Suprapubic skin (tissue), 4 donors: Measurements from ENCODE around the gene HEXIM1. TPM values are rescaled to one million over a fixed set of nuclear protein-coding genes. Genes with fewer than 3 reads are reported as not detected.

Experiments
- DNase-seq, 2 donors: peaks; one replicate each; pipeline ENCODE4 v3.0.0-alpha.2; 2019; ENCODE audit warnings: low spot score in 2 of 2
- H3K27ac ChIP-seq: fragments of 200-600 bp; sonication (generic); one replicate; pipeline ENCODE4 v1.5.1; 2019
- H3K27me3 ChIP-seq: fragments of 200-600 bp; sonication (generic); one replicate; pipeline ENCODE4 v1.5.1; 2019
- H3K36me3 ChIP-seq: fragments of 200-600 bp; sonication (generic); one replicate; pipeline ENCODE4 v1.5.1; 2019
- H3K4me1 ChIP-seq: fragments of 200-600 bp; sonication (generic); one replicate; pipeline ENCODE4 v1.5.1; 2019
- H3K4me3 ChIP-seq: fragments of 200-600 bp; sonication (generic); one replicate; pipeline ENCODE4 v1.5.1; 2019; ENCODE audit warnings: mild to moderate bottlenecking
- H3K9me3 ChIP-seq: fragments of 200-600 bp; sonication (generic); one replicate; pipeline ENCODE4 v1.5.1; 2019
- EP300 ChIP-seq: sonication (generic); formaldehyde crosslinking; IDR thresholded peaks from one replicate; pipeline ENCODE4 v1.6.1; 2017; ENCODE audit warnings: antibody characterized with exemption
- POLR2A ChIP-seq, 2 donors: fragments of 450-650 bp; IDR thresholded peaks; one replicate each; pipeline ENCODE4 v1.6.1; 2017; ENCODE audit warnings: antibody characterized with exemption in 2 of 2, mild to moderate bottlenecking in 2 of 2, moderate library complexity in 2 of 2
- POLR2AphosphoS5 ChIP-seq, 3 donors: sonication (generic); formaldehyde crosslinking; IDR thresholded peaks; one replicate each; pipeline ENCODE4 v1.6.1; 2017; ENCODE audit warnings: antibody characterized with exemption in 3 of 3
- WGBS: methylation state at CpG from one replicate; pipeline ENCODE4 v1.1.5; 2018; 5-methylcytosine and 5-hydroxymethylcytosine counted together
- total RNA-seq, 4 donors: library from RNA; depleted of rRNA; stranded (reverse); fragments of >200 nt; gene quantifications; one replicate each; pipeline ENCODE4 v1.1.0, GENCODE V29; 2016
- TF ChIP-seq, protein P1 (sequence below), 2 donors: fragments of 200-600 bp in 1 of 2; fragments of 450-650 bp in 1 of 2; sonication (generic) in 1 of 2; IDR thresholded peaks; one replicate each; pipeline ENCODE4 v1.5.1; 2016 to 2019; ENCODE audit warnings: antibody characterized with exemption in 2 of 2, mild to moderate bottlenecking in 1 of 2, moderate library complexity in 1 of 2

Gene HEXIM1
- total RNA-seq, 4 donors from 2014 or later = 23.1 to 35.6 (median 27.8) TPM

- Histone ChIP-seq H3K4me1 (peaks cover 41% of the 10 kb centered on the region), H3K27me3 (no peaks in the 10 kb centered on the region), H3K36me3 (peaks cover 88% of the 10 kb centered on the region), H3K27ac (no peak overlapping the region), H3K4me3 (no peak overlapping the region), H3K9me3 (no peaks in the 10 kb centered on the region)
- 51% methylated on average over 9 of the region's 9 CpGs for WGBS
- TF ChIP-seq POLR2A (IDR thresholded peaks at IDR 0.05) = no peak
- TF ChIP-seq, protein P1, sequence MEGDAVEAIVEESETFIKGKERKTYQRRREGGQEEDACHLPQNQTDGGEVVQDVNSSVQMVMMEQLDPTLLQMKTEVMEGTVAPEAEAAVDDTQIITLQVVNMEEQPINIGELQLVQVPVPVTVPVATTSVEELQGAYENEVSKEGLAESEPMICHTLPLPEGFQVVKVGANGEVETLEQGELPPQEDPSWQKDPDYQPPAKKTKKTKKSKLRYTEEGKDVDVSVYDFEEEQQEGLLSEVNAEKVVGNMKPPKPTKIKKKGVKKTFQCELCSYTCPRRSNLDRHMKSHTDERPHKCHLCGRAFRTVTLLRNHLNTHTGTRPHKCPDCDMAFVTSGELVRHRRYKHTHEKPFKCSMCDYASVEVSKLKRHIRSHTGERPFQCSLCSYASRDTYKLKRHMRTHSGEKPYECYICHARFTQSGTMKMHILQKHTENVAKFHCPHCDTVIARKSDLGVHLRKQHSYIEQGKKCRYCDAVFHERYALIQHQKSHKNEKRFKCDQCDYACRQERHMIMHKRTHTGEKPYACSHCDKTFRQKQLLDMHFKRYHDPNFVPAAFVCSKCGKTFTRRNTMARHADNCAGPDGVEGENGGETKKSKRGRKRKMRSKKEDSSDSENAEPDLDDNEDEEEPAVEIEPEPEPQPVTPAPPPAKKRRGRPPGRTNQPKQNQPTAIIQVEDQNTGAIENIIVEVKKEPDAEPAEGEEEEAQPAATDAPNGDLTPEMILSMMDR (IDR thresholded peaks at IDR 0.05) = no peak
- TF ChIP-seq POLR2AphosphoS5 (IDR thresholded peaks at IDR 0.05) = no peak
- TF ChIP-seq EP300 = no peak
- no peak for DNase-seq
Measured at GRCh38 chr17:45102856-45103255, 45.4 kb upstream of the HEXIM1 start.

DNA sequence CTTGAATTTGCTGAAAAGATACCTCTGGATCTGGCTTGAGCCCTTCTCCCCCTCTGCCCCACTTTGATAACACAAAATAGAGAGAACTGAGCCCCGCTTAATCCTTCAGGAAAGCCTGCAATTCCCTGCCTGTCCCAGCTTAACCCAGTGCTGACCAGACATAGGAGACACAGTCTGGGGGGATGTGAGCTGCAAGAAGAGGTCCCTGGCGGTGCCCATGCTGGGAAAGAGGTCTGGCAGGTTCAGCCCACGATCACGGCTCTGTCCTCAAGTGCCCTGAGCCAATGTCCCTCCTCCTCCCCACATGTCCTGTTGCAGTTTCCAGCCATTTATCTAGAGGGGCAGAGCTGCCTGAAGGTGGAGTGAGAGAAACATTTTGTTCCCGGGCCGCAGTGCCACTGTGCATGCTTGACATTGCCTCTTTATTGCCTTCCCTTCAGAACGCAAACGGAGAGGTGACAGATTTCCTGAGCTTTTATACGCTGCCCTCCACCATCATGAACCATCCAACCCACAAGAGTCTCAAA, 44.9 kb upstream of the HEXIM1 start:
- TF ChIP-seq POLR2A (IDR thresholded peaks at IDR 0.05) (no peak), POLR2AphosphoS5 (IDR thresholded peaks at IDR 0.05) (no peak), EP300 (no peak)
- TF ChIP-seq, protein P1 (IDR thresholded peaks at IDR 0.05) = no peak
- Histone ChIP-seq H3K4me1 (peaks cover 36% of the 10 kb centered on the region), H3K9me3 (no peaks in the 10 kb centered on the region), H3K36me3 (peaks cover 88% of the 10 kb centered on the region), H3K4me3 (no peak overlapping the region), H3K27ac (no peak overlapping the region), H3K27me3 (no peaks in the 10 kb centered on the region)
- DNase-seq = no peak
- WGBS = 83% methylated on average over 6 of the region's 9 CpGs

DNA sequence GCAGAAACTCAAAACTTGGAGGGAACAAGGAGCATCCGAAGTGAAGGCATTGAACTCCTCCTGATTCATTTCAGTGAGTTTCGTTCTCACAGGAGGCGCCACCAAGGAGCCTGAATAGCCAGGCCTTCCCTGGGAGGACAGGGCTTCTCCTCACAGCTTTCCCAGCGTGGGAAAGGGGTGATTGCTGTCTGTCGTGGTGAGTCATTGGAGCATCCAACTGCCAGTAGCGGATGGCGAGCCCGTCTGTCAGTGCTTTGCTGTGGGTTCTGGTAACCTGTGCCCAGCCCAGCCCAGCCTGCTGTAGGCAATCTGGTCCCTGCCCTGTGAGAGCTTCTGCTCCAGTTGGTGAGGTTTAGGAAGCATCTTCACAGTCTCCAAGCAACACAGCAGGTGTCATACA, 44.2 kb upstream of the HEXIM1 start:
- H3K9me3 ChIP-seq = no peaks in the 10 kb centered on the region
- H3K27ac ChIP-seq = no peak overlapping the region
- WGBS = 80% methylated on average over 5 of the region's 8 CpGs
- TF ChIP-seq EP300 (no peak), POLR2AphosphoS5 (IDR thresholded peaks at IDR 0.05) (no peak), POLR2A (IDR thresholded peaks at IDR 0.05) (no peak)
- TF ChIP-seq, protein P1 (IDR thresholded peaks at IDR 0.05) = no peak
- H3K4me3 ChIP-seq = no peak overlapping the region
- DNase-seq = no peak
- peaks cover 84% of the 10 kb centered on the region for H3K36me3 ChIP-seq
- peaks cover 29% of the 10 kb centered on the region for H3K4me1 ChIP-seq
- no peaks in the 10 kb centered on the region for H3K27me3 ChIP-seq

DNA sequence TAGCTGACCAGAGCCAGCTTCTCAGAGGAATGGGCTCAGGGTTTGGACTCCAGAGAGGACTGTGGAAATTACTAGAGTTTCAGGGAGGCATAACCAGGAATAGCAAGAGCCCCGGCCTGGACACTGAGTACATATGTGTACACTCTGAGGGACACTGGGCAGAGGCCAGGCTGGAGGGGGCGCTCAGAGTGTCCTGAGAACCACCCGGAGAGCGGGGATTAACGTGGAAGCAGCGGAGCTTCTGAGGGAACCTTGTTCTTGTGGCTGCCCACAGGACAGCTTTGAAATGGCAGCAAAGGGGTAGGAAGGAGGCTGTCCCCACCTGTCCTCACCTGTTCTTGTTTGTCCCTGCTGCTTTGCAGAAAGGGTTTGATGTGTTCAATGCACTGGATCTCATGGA, 43.8 kb upstream of the HEXIM1 start:
- no peak for DNase-seq
- Histone ChIP-seq H3K27ac (no peak overlapping the region), H3K9me3 (no peaks in the 10 kb centered on the region), H3K36me3 (peaks cover 81% of the 10 kb centered on the region), H3K27me3 (no peaks in the 10 kb centered on the region), H3K4me1 (peaks cover 29% of the 10 kb centered on the region), H3K4me3 (no peak overlapping the region)
- 90% methylated on average over 6 of the region's 6 CpGs for WGBS
- TF ChIP-seq, protein P1 (IDR thresholded peaks at IDR 0.05) = no peak
- TF ChIP-seq POLR2AphosphoS5 (IDR thresholded peaks at IDR 0.05) (no peak), EP300 (no peak), POLR2A (IDR thresholded peaks at IDR 0.05) (no peak)

DNA sequence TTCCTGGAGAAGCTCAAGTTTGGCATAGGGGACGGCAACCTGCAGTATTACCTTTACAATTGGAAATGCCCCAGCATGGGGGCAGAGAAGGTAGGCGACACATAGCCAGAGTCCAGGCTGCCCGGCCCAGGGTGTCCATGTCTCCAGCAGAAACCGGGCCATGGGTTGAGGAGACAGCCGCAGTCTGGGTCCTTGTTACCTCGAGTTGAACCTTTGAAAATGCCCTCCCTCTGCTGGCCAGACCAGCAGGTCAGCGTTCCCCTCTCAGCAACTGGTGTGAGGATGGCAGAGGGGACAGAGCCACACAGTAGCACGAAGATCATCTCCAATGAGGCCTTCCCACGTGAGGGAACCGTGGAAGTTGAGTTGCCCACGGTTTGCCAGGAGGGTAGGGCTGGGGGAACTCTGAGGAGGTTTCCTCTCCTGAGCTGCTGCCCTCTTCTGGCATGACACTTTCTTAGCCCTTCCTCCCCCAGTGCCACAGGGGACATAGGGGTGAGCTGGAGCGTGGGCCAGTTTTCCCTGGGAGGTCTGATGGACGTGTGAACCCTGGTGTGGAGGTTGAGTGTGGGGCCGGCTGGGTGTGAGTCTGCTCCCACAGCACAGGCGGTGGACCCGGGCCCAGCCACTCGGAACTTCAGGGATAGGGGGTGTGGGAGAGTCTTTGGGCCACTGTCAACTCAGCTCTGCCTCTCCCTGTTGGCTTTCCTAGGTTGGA, 43.2 kb upstream of the HEXIM1 start:
- H3K27ac ChIP-seq = no peak overlapping the region
- no peak for TF ChIP-seq EP300
- no peak for TF ChIP-seq POLR2A (IDR thresholded peaks at IDR 0.05)
- no peak for TF ChIP-seq POLR2AphosphoS5 (IDR thresholded peaks at IDR 0.05)
- TF ChIP-seq, protein P1 (IDR thresholded peaks at IDR 0.05) = no peak
- no peaks in the 10 kb centered on the region for H3K27me3 ChIP-seq
- peaks cover 29% of the 10 kb centered on the region for H3K4me1 ChIP-seq
- no peaks in the 10 kb centered on the region for H3K9me3 ChIP-seq
- WGBS = 50% methylated on average over 4 of the region's 17 CpGs
- H3K4me3 ChIP-seq = no peak overlapping the region
- H3K36me3 ChIP-seq = peaks cover 75% of the 10 kb centered on the region
- DNase-seq = no peak
